HG03045 (cell line): ENCODE results near the gene CBL.

Experiments used
- ATAC-seq: cut with Tn5 transposase; IDR thresholded peaks from one replicate; pipeline ENCODE4 v1.9.1; 2021; ENCODE audit warnings: mild to moderate bottlenecking, moderate library complexity; ENCODE audit not compliant: unreplicated experiment

The CBL gene

GRCh38 chr11:119343726-119344125 lies 137.6 kb downstream of the CBL start:
- ATAC-seq, result no peak

GRCh38 chr11:119344291-119345010 lies 138.3 kb downstream of the CBL start:
- ATAC-seq, result no peak

- no peak for ATAC-seq
Observed at GRCh38 chr11:119345685-119346084, 139.5 kb downstream of the CBL start.

GRCh38 chr11:119346605-119347004 lies 140.5 kb downstream of the CBL start, which contains the start of gene MFRP:
Gene MFRP, minus strand, starts transcription at chr11:119346705. Its CDS starts 192 bp downstream, at chr11:119346513.
- no peak for ATAC-seq

- ATAC-seq, result no peak
Observed at GRCh38 chr11:119347242-119347641, 141.1 kb downstream of the CBL start.

- ATAC-seq, result no peak
Observed at GRCh38 chr11:119347940-119348605, 141.9 kb downstream of the CBL start.

GRCh38 chr11:119350302-119350701 lies 144.2 kb downstream of the CBL start:
- ATAC-seq, result no peak

GRCh38 chr11:119351232-119351631 lies 145.1 kb downstream of the CBL start:
- ATAC-seq, result no peak

- no peak for ATAC-seq
Observed at GRCh38 chr11:119352857-119353260, 146.7 kb downstream of the CBL start.

GRCh38 chr11:119355091-119355843 lies 149.1 kb downstream of the CBL start:
- no peak for ATAC-seq

- ATAC-seq, result peak; percentile 72
Observed at GRCh38 chr11:119356349-119357031, 150.4 kb downstream of the CBL start.

GRCh38 chr11:119357074-119357473 lies 150.9 kb downstream of the CBL start:
- no peak for ATAC-seq
